Stomach (tissue), 4 donors: ENCODE results near the gene KRTDAP.

ENCODE experiments used
- POLR2A ChIP-seq, 4 donors: fragments of 450-650 bp; IDR thresholded peaks; one replicate each; pipeline ENCODE4 v1.6.1; 2016; ENCODE audit warnings: antibody characterized with exemption in 4 of 4, control low read depth in 2 of 4, mild to moderate bottlenecking in 1 of 4, moderate library complexity in 1 of 4
- TF ChIP-seq, protein P1 (sequence below), 7 experiments: fragments of 450-650 bp in 4 of 7; fragments of 200-600 bp in 3 of 7; sonication (generic) in 3 of 7; IDR thresholded peaks; one replicate each; pipeline ENCODE4 v1.5.1; 2016 to 2019; ENCODE audit warnings: antibody characterized with exemption in 7 of 7, control low read depth in 2 of 7, mild to moderate bottlenecking in 1 of 7

GRCh38 chr19:35531291-35531690 is 41.0 kb upstream of the KRTDAP start:
- TF ChIP-seq, protein P1, sequence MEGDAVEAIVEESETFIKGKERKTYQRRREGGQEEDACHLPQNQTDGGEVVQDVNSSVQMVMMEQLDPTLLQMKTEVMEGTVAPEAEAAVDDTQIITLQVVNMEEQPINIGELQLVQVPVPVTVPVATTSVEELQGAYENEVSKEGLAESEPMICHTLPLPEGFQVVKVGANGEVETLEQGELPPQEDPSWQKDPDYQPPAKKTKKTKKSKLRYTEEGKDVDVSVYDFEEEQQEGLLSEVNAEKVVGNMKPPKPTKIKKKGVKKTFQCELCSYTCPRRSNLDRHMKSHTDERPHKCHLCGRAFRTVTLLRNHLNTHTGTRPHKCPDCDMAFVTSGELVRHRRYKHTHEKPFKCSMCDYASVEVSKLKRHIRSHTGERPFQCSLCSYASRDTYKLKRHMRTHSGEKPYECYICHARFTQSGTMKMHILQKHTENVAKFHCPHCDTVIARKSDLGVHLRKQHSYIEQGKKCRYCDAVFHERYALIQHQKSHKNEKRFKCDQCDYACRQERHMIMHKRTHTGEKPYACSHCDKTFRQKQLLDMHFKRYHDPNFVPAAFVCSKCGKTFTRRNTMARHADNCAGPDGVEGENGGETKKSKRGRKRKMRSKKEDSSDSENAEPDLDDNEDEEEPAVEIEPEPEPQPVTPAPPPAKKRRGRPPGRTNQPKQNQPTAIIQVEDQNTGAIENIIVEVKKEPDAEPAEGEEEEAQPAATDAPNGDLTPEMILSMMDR (IDR thresholded peaks at IDR 0.05): no peak
- TF ChIP-seq POLR2A (IDR thresholded peaks at IDR 0.05): no peak
